ENCODE measurements around the gene SMCR8.
"Not testable (repeated sequence)": the region's sequence is repeated elsewhere in the genome, so short reads cannot be mapped to it uniquely, and the experiment has no call there.

Gene SMCR8

GRCh38 chr17:18370761-18371160 is 55.7 kb downstream of the SMCR8 start:
- DNase-seq (ENCODE audit: low read depth): no peak
- H3K4me3 ChIP-seq (ENCODE audit: low read depth, low read length): no peak overlapping the region
- no peak for TF ChIP-seq CTCF (conservative IDR thresholded peaks at IDR 0.05; ENCODE audit: low read depth, low read length)

- TF ChIP-seq CTCF (conservative IDR thresholded peaks at IDR 0.05; ENCODE audit: low read depth, low read length): no peak
- DNase-seq (ENCODE audit: low read depth): no peak
- no peak overlapping the region for H3K4me3 ChIP-seq (ENCODE audit: low read depth, low read length)
These were observed 56.4 kb downstream of the SMCR8 start for GRCh38 chr17:18371455-18371854.

GRCh38 chr17:18373181-18373580 is 58.1 kb downstream of the SMCR8 start:
- DNase-seq (ENCODE audit: low read depth); H3K4me3 ChIP-seq (ENCODE audit: low read depth, low read length): not testable (repeated sequence)

GRCh38 chr17:18374216-18374615 is 59.1 kb downstream of the SMCR8 start:
- no peak overlapping the region for H3K4me3 ChIP-seq (ENCODE audit: low read depth, low read length)
- TF ChIP-seq CTCF (conservative IDR thresholded peaks at IDR 0.05; ENCODE audit: low read depth, low read length): no peak
- DNase-seq (ENCODE audit: low read depth): no peak
